ENCODE measurements around the gene CFAP77. TPM values are rescaled to one million over a fixed set of nuclear protein-coding genes. Genes with fewer than 3 reads are reported as not detected.

Gene CFAP77
- total and polyA plus RNA-seq, 4 donors = 4.9 to 12.8 (median 6.2) TPM

DNA sequence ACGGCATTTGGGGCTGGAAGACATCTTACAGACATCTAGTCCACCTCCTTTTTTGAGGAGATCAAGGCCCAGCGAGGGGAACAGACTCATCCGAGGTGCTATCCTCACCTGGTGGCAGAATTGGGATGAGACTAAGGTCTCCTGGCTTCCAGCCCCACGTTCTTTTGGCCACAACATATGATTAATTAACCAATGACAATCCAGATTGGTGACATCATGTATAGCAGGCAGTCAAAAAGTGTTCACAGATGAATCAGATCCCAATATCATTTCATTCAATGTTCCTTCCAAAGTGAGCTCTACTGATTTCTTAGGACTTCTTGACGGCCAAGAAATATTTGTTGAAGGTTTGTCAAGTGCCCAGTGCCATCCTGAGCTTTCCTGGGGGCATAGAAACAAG lies 3.9 kb downstream of the CFAP77 start:
- H3K4me3 ChIP-seq = no peak overlapping the region
- no peak for DNase-seq
- H3K27ac ChIP-seq (ENCODE audit: low read depth in 1 of 2, low read length in 1 of 2) = no peak overlapping the region
- H3K9ac ChIP-seq (ENCODE audit: insufficient read depth in 1 of 2, low read length in 2 of 2) = no peak overlapping the region
- H3K9me3 ChIP-seq (ENCODE audit: control insufficient read depth in 4 of 4, insufficient read depth in 3 of 4, low read length in 3 of 4) = no peaks in the 10 kb centered on the region
- WGBS, 2 donors = 62 to 64% methylated on average over 5 of the region's 5 CpGs
- H3K36me3 ChIP-seq (ENCODE audit: control insufficient read depth in 4 of 4, insufficient read depth in 4 of 4, low read length in 4 of 4) = no peaks in the 10 kb centered on the region
- peaks cover 0 to 11% (median 3%) of the 10 kb centered on the region in 5 donors for H3K4me1 ChIP-seq (ENCODE audit: control insufficient read depth in 5 of 5, insufficient read depth in 5 of 5, low read length in 5 of 5)
- no peak for ATAC-seq (ENCODE audit: insufficient read depth, low FRiP score)
- TF ChIP-seq, protein P1, sequence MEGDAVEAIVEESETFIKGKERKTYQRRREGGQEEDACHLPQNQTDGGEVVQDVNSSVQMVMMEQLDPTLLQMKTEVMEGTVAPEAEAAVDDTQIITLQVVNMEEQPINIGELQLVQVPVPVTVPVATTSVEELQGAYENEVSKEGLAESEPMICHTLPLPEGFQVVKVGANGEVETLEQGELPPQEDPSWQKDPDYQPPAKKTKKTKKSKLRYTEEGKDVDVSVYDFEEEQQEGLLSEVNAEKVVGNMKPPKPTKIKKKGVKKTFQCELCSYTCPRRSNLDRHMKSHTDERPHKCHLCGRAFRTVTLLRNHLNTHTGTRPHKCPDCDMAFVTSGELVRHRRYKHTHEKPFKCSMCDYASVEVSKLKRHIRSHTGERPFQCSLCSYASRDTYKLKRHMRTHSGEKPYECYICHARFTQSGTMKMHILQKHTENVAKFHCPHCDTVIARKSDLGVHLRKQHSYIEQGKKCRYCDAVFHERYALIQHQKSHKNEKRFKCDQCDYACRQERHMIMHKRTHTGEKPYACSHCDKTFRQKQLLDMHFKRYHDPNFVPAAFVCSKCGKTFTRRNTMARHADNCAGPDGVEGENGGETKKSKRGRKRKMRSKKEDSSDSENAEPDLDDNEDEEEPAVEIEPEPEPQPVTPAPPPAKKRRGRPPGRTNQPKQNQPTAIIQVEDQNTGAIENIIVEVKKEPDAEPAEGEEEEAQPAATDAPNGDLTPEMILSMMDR (IDR thresholded peaks at IDR 0.05; ENCODE audit: control extremely low read depth, extremely low read depth) = no peak
- H3K27me3 ChIP-seq (ENCODE audit: control insufficient read depth in 3 of 3, insufficient read depth in 3 of 3, low read length in 2 of 3) = peaks cover 3 to 82% (median 67%) of the 10 kb centered on the region in 3 donors

DNA sequence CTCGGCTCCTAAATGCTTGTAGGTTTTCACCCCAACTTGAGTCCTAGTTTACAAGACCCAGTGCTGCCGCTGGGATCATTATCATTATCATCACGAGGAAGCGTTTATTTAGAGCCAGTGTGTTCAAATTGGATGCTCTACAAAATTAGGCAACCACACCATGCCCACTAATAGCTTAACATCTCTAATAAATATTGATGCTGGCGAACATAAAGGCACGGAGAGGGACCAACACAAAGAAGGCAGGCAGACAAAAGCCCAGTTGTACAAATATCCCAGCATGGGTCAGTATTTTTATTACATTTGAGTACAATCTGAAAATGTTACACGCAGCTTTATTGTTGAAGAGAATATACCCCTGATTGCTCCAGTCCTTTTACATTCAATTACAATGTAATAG lies 4.7 kb downstream of the CFAP77 start:
- 54 to 65% methylated on average over 7 of the region's 7 CpGs for WGBS, 2 donors
- no peaks in the 10 kb centered on the region for H3K9me3 ChIP-seq (ENCODE audit: control insufficient read depth in 4 of 4, insufficient read depth in 3 of 4, low read length in 3 of 4)
- no peak overlapping the region for H3K9ac ChIP-seq (ENCODE audit: insufficient read depth in 1 of 2, low read length in 2 of 2)
- H3K27ac ChIP-seq (ENCODE audit: low read depth in 1 of 2, low read length in 1 of 2) = no peak overlapping the region
- H3K4me1 ChIP-seq (ENCODE audit: control insufficient read depth in 5 of 5, insufficient read depth in 5 of 5, low read length in 5 of 5) = peaks cover 0 to 9% (median 0%) of the 10 kb centered on the region in 5 donors
- H3K27me3 ChIP-seq (ENCODE audit: control insufficient read depth in 3 of 3, insufficient read depth in 3 of 3, low read length in 2 of 3) = peaks cover 3 to 78% (median 59%) of the 10 kb centered on the region in 3 donors
- H3K4me3 ChIP-seq = no peak overlapping the region
- DNase-seq (no peak), ATAC-seq (ENCODE audit: insufficient read depth, low FRiP score) (no peak)
- TF ChIP-seq, protein P1 (IDR thresholded peaks at IDR 0.05; ENCODE audit: control extremely low read depth, extremely low read depth) = no peak
- H3K36me3 ChIP-seq (ENCODE audit: control insufficient read depth in 4 of 4, insufficient read depth in 4 of 4, low read length in 4 of 4) = no peaks in the 10 kb centered on the region

DNA sequence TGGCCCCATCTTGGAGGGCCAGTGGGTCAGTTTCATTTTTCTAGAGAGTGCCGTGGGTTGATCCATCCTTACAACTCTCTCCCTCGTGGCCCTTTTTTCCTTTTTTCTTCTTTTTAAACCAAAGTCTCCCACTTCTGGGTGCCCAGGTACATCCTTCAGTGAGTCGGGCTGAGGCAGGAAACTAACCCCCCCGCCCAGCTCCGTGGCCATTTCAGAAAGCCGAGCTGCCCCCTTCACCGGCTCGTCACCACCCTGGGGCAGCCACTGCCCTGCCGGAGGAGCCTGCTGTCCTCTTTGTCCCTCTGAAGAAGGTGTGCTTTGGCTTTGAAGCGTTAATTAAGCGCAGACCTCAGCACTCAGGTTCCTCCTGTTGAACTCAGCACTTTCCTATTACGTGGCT lies 5.2 kb downstream of the CFAP77 start:
- no peak overlapping the region for H3K4me3 ChIP-seq
- peaks cover 0 to 9% (median 0%) of the 10 kb centered on the region in 5 donors for H3K4me1 ChIP-seq (ENCODE audit: control insufficient read depth in 5 of 5, insufficient read depth in 5 of 5, low read length in 5 of 5)
- ATAC-seq (ENCODE audit: insufficient read depth, low FRiP score) (no peak), DNase-seq (no peak)
- no peak overlapping the region for H3K27ac ChIP-seq (ENCODE audit: low read depth in 1 of 2, low read length in 1 of 2)
- no peaks in the 10 kb centered on the region for H3K36me3 ChIP-seq (ENCODE audit: control insufficient read depth in 4 of 4, insufficient read depth in 4 of 4, low read length in 4 of 4)
- 24 to 29% methylated on average over 12 of the region's 12 CpGs for WGBS, 2 donors
- no peaks in the 10 kb centered on the region for H3K9me3 ChIP-seq (ENCODE audit: control insufficient read depth in 4 of 4, insufficient read depth in 3 of 4, low read length in 3 of 4)
- H3K9ac ChIP-seq (ENCODE audit: insufficient read depth in 1 of 2, low read length in 2 of 2) = no peak overlapping the region
- peaks cover 3 to 78% (median 59%) of the 10 kb centered on the region in 3 donors for H3K27me3 ChIP-seq (ENCODE audit: control insufficient read depth in 3 of 3, insufficient read depth in 3 of 3, low read length in 2 of 3)
- TF ChIP-seq, protein P1 (IDR thresholded peaks at IDR 0.05; ENCODE audit: control extremely low read depth, extremely low read depth) = no peak

All from lung (tissue), 12 donors.